ENCODE measurements around the gene TPST1. TPM values are rescaled to one million over a fixed set of nuclear protein-coding genes. Genes with fewer than 3 reads are reported as not detected.

Gene TPST1
- total and polyA plus RNA-seq, 5 donors from 2014 or later: 0.15 to 1.2 (median 0.24) TPM; not detected in 2

DNA sequence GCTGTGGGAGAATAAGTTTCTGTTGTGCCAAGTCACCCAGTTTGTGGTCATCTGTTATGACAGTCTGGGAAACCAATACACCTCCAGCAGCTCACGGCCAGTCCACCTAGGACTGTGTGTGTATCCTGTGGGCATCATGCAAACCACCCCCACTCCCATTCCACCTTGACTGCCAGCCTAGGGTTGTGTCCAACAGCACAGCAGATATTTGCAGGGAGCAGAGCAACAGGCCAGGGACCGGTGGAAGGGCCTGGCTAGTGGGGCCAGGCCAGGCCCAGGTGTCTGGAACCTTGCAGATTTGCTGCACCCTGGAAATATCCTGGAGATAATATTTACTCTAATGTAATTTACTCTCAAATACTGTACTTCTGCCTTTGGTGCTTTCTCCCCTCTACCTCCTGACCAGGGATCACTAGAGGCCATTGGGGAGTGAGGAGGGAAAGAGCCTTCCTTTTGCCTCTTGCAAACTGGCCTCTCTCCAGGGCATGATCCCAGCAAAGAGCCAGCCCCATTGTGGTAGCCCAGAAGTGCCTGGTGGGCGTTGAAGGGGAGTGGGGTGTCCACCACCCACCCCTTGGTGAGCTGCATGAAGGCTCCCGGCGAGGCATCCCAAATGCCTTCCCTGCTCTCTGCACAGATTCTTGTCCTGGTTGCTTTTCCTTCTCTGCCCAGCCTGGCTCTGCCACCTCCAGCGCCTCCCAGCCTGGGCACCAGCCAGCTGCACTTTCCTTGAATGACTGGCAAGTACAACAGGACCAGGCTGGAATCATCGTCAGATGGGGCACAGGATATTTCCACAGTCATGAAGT lies 15.2 kb upstream of the TPST1 start:
- H3K27ac ChIP-seq (ENCODE audit: insufficient read depth, low read length, poor library complexity, severe bottlenecking): no peak overlapping the region
- ATAC-seq (ENCODE audit: low read depth in 2 of 2): no peak
- H3K4me1 ChIP-seq (ENCODE audit: control insufficient read depth, insufficient read depth, low read length, poor library complexity, severe bottlenecking): no peaks in the 10 kb centered on the region
- H3K27me3 Mint-ChIP-seq: peaks cover 4% of the 10 kb centered on the region
- no peak overlapping the region for H3K4me3 ChIP-seq (ENCODE audit: low read depth, low read length)
- peaks cover 0 to 3% (median 0%) of the 10 kb centered on the region in 4 donors for H3K4me1 Mint-ChIP-seq
- no peak overlapping the region for H3K4me3 Mint-ChIP-seq
- no peak for DNase-seq
- no peaks in the 10 kb centered on the region for H3K27me3 ChIP-seq (ENCODE audit: control insufficient read depth, insufficient read depth, low read length)
- peaks cover 0 to 3% (median 0%) of the 10 kb centered on the region in 7 donors for H3K9me3 Mint-ChIP-seq
- no peaks in the 10 kb centered on the region for H3K36me3 Mint-ChIP-seq
- no peak overlapping the region for H3K27ac Mint-ChIP-seq
- no peaks in the 10 kb centered on the region for H3K9me3 ChIP-seq (ENCODE audit: control insufficient read depth in 2 of 2, low read length in 2 of 2)
- H3K36me3 ChIP-seq (ENCODE audit: control insufficient read depth, insufficient read depth, low read length): no peaks in the 10 kb centered on the region

DNA sequence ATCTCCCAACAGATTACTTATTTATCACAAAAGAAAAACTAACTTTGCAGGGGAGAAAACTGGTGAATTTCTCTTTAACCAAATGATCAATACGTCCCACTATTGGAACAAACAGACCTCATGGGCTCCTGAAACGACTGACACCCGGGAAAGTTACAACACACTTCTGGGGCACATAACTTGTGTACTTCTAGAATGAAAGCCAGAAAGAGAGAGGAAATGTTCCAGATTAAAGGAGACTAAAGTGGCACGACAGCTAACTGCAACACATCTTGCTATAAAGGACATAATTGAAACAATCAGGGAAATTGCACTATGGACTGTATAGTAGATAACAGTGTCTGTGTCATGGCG lies 14.7 kb upstream of the TPST1 start:
- Histone ChIP-seq H3K9me3 (ENCODE audit: control insufficient read depth in 2 of 2, low read length in 2 of 2) (no peaks in the 10 kb centered on the region), H3K4me1 (ENCODE audit: control insufficient read depth, insufficient read depth, low read length, poor library complexity, severe bottlenecking) (no peaks in the 10 kb centered on the region), H3K4me3 (ENCODE audit: low read depth, low read length) (no peak overlapping the region), H3K27ac (ENCODE audit: insufficient read depth, low read length, poor library complexity, severe bottlenecking) (no peak overlapping the region), H3K27me3 (ENCODE audit: control insufficient read depth, insufficient read depth, low read length) (no peaks in the 10 kb centered on the region), H3K36me3 (ENCODE audit: control insufficient read depth, insufficient read depth, low read length) (no peaks in the 10 kb centered on the region)
- no peak for ATAC-seq (ENCODE audit: low read depth in 2 of 2)
- Mint-ChIP-seq H3K27me3 (peaks cover 4% of the 10 kb centered on the region), H3K4me1 (peaks cover 0 to 3% (median 0%) of the 10 kb centered on the region in 4 donors), H3K9me3 (peaks cover 0 to 3% (median 0%) of the 10 kb centered on the region in 7 donors), H3K27ac (no peak overlapping the region), H3K4me3 (no peak overlapping the region), H3K36me3 (no peaks in the 10 kb centered on the region)
- DNase-seq: no peak

- peaks cover 0 to 1% (median 0%) of the 10 kb centered on the region in 7 donors for H3K9me3 Mint-ChIP-seq
- peaks cover 4% of the 10 kb centered on the region for H3K27me3 Mint-ChIP-seq
- Histone ChIP-seq H3K27me3 (ENCODE audit: control insufficient read depth, insufficient read depth, low read length) (no peaks in the 10 kb centered on the region), H3K4me3 (ENCODE audit: low read depth, low read length) (no peak overlapping the region), H3K9me3 (ENCODE audit: control insufficient read depth in 2 of 2, low read length in 2 of 2) (no peaks in the 10 kb centered on the region), H3K4me1 (ENCODE audit: control insufficient read depth, insufficient read depth, low read length, poor library complexity, severe bottlenecking) (no peaks in the 10 kb centered on the region), H3K27ac (ENCODE audit: insufficient read depth, low read length, poor library complexity, severe bottlenecking) (no peak overlapping the region), H3K36me3 (ENCODE audit: control insufficient read depth, insufficient read depth, low read length) (no peaks in the 10 kb centered on the region)
- H3K4me1 Mint-ChIP-seq: peaks cover 0 to 3% (median 0%) of the 10 kb centered on the region in 4 donors
- DNase-seq (no peak), ATAC-seq (ENCODE audit: low read depth in 2 of 2) (no peak)
- no peak overlapping the region for H3K4me3 Mint-ChIP-seq
- H3K27ac Mint-ChIP-seq: no peak overlapping the region
- H3K36me3 Mint-ChIP-seq: no peaks in the 10 kb centered on the region
Measured at GRCh38 chr7:66193146-66193725, 11.9 kb upstream of the TPST1 start.

DNA sequence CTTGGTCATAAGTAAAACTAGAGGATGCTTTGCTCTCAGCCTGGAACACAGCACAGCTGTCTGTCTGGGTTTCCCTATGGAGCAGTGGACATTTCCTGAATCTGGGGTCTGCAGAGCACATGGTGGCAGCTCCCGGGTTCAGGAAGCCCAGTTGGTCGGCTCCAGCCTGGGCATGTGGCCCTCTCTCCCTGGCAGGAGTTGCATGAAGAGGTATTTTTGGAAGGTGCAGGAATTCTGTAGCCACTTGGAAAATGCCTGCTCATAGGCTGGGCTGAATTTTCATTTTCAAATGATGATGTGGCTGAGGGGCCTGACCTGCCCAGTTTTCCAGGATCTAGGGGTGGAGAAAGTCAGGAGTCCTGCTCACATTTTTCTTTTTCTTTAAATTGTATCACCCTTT lies 6.7 kb upstream of the TPST1 start:
- DNase-seq (no peak), ATAC-seq (ENCODE audit: low read depth in 2 of 2) (no peak)
- Mint-ChIP-seq H3K27ac (no peak overlapping the region), H3K4me1 (peaks cover 0 to 7% (median 5%) of the 10 kb centered on the region in 4 donors), H3K9me3 (peaks cover 0 to 1% (median 0%) of the 10 kb centered on the region in 7 donors), H3K36me3 (no peaks in the 10 kb centered on the region), H3K27me3 (peaks cover 16% of the 10 kb centered on the region), H3K4me3 (no peak overlapping the region)
- H3K4me1 ChIP-seq (ENCODE audit: control insufficient read depth, insufficient read depth, low read length, poor library complexity, severe bottlenecking): no peaks in the 10 kb centered on the region
- no peaks in the 10 kb centered on the region for H3K9me3 ChIP-seq (ENCODE audit: control insufficient read depth in 2 of 2, low read length in 2 of 2)
- H3K36me3 ChIP-seq (ENCODE audit: control insufficient read depth, insufficient read depth, low read length): no peaks in the 10 kb centered on the region
- no peak overlapping the region for H3K27ac ChIP-seq (ENCODE audit: insufficient read depth, low read length, poor library complexity, severe bottlenecking)
- no peaks in the 10 kb centered on the region for H3K27me3 ChIP-seq (ENCODE audit: control insufficient read depth, insufficient read depth, low read length)
- no peak overlapping the region for H3K4me3 ChIP-seq (ENCODE audit: low read depth, low read length)

- DNase-seq (no peak), ATAC-seq (ENCODE audit: low read depth in 2 of 2) (no peak)
- H3K27ac Mint-ChIP-seq: no peak overlapping the region
- H3K4me3 Mint-ChIP-seq: no peak overlapping the region
- Histone ChIP-seq H3K27me3 (ENCODE audit: control insufficient read depth, insufficient read depth, low read length) (no peaks in the 10 kb centered on the region), H3K4me3 (ENCODE audit: low read depth, low read length) (no peak overlapping the region), H3K27ac (ENCODE audit: insufficient read depth, low read length, poor library complexity, severe bottlenecking) (no peak overlapping the region), H3K36me3 (ENCODE audit: control insufficient read depth, insufficient read depth, low read length) (no peaks in the 10 kb centered on the region), H3K9me3 (ENCODE audit: control insufficient read depth in 2 of 2, low read length in 2 of 2) (no peaks in the 10 kb centered on the region), H3K4me1 (ENCODE audit: control insufficient read depth, insufficient read depth, low read length, poor library complexity, severe bottlenecking) (no peaks in the 10 kb centered on the region)
- H3K4me1 Mint-ChIP-seq: peaks cover 0 to 7% (median 5%) of the 10 kb centered on the region in 4 donors
- peaks cover 20% of the 10 kb centered on the region for H3K27me3 Mint-ChIP-seq
- peaks cover 0 to 1% (median 0%) of the 10 kb centered on the region in 7 donors for H3K9me3 Mint-ChIP-seq
- no peaks in the 10 kb centered on the region for H3K36me3 Mint-ChIP-seq
Measured at GRCh38 chr7:66198956-66199355, 6.2 kb upstream of the TPST1 start.

DNA sequence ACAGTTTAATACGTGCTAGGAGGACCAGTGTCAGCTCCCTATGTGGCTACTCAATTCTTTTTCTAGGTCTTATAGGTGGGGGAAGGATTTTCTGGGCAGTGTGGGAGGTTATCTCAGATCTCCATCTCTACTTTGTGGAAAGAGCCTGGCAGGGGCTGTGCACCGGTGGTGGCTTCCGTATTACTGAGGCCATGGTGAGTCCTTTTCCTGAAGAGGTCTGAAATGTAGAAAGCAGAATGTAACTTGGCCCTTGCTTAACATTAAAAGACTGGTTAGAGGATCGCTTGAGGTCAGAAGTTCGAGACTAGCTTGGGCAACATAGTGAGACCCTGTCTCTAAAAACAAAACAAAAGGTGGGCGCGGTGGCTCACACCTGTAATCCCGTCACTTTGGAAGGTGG lies 2.7 kb upstream of the TPST1 start:
- peaks cover 15% of the 10 kb centered on the region for H3K4me1 ChIP-seq (ENCODE audit: control insufficient read depth, insufficient read depth, low read length, poor library complexity, severe bottlenecking)
- H3K4me3 ChIP-seq (ENCODE audit: low read depth, low read length): no peak overlapping the region
- no peaks in the 10 kb centered on the region for H3K36me3 Mint-ChIP-seq
- no peak for ATAC-seq (ENCODE audit: low read depth in 2 of 2)
- peaks cover 44% of the 10 kb centered on the region for H3K27me3 Mint-ChIP-seq
- peak overlapping the region in 3 of 4 donors; percentile 7 to 48 (median 33) for H3K4me3 Mint-ChIP-seq
- H3K27ac ChIP-seq (ENCODE audit: insufficient read depth, low read length, poor library complexity, severe bottlenecking): no peak overlapping the region
- peaks cover 0 to 29% (median 19%) of the 10 kb centered on the region in 4 donors for H3K4me1 Mint-ChIP-seq
- peaks cover 18% of the 10 kb centered on the region for H3K27me3 ChIP-seq (ENCODE audit: control insufficient read depth, insufficient read depth, low read length)
- H3K36me3 ChIP-seq (ENCODE audit: control insufficient read depth, insufficient read depth, low read length): no peaks in the 10 kb centered on the region
- H3K9me3 ChIP-seq (ENCODE audit: control insufficient read depth in 2 of 2, low read length in 2 of 2): no peaks in the 10 kb centered on the region
- H3K27ac Mint-ChIP-seq: peak overlapping the region in 1 of 3 donors; percentile 74
- H3K9me3 Mint-ChIP-seq: peaks cover 0 to 3% (median 0%) of the 10 kb centered on the region in 7 donors
- DNase-seq: no peak

- Mint-ChIP-seq H3K27ac (peak overlapping the region in 1 of 3 donors; percentile 79), H3K36me3 (no peaks in the 10 kb centered on the region), H3K4me3 (peak overlapping the region; percentile 84 to 95 (median 88)), H3K9me3 (peaks cover 0 to 5% (median 0%) of the 10 kb centered on the region in 7 donors), H3K27me3 (peaks cover 68% of the 10 kb centered on the region), H3K4me1 (peaks cover 0 to 37% (median 22%) of the 10 kb centered on the region in 4 donors)
- peaks cover 15% of the 10 kb centered on the region for H3K4me1 ChIP-seq (ENCODE audit: control insufficient read depth, insufficient read depth, low read length, poor library complexity, severe bottlenecking)
- no peak overlapping the region for H3K27ac ChIP-seq (ENCODE audit: insufficient read depth, low read length, poor library complexity, severe bottlenecking)
- DNase-seq (no peak), ATAC-seq (ENCODE audit: low read depth in 2 of 2) (no peak)
- H3K9me3 ChIP-seq (ENCODE audit: control insufficient read depth in 2 of 2, low read length in 2 of 2): no peaks in the 10 kb centered on the region
- H3K27me3 ChIP-seq (ENCODE audit: control insufficient read depth, insufficient read depth, low read length): peaks cover 29% of the 10 kb centered on the region
- H3K4me3 ChIP-seq (ENCODE audit: low read depth, low read length): peak overlapping the region; percentile 26
- no peaks in the 10 kb centered on the region for H3K36me3 ChIP-seq (ENCODE audit: control insufficient read depth, insufficient read depth, low read length)
Measured at GRCh38 chr7:66205741-66206090, 582 bp downstream of the TPST1 start.

Measured in CD4-positive, CD25-positive, alpha-beta regulatory T cell (primary cell).